ENCODE measurements around the gene TNK2. TPM values are rescaled to one million over a fixed set of nuclear protein-coding genes. Genes with fewer than 3 reads are reported as not detected.
A peak's percentile ranks its signal among the peaks of the same experiment; 100 is the strongest.
"Not testable (repeated sequence)": the region's sequence is repeated elsewhere in the genome, so short reads cannot be mapped to it uniquely, and the experiment has no call there.

The TNK2 gene
- total RNA-seq, 2 experiments from 2014 or later: 43.6 to 92.1 TPM

DNA sequence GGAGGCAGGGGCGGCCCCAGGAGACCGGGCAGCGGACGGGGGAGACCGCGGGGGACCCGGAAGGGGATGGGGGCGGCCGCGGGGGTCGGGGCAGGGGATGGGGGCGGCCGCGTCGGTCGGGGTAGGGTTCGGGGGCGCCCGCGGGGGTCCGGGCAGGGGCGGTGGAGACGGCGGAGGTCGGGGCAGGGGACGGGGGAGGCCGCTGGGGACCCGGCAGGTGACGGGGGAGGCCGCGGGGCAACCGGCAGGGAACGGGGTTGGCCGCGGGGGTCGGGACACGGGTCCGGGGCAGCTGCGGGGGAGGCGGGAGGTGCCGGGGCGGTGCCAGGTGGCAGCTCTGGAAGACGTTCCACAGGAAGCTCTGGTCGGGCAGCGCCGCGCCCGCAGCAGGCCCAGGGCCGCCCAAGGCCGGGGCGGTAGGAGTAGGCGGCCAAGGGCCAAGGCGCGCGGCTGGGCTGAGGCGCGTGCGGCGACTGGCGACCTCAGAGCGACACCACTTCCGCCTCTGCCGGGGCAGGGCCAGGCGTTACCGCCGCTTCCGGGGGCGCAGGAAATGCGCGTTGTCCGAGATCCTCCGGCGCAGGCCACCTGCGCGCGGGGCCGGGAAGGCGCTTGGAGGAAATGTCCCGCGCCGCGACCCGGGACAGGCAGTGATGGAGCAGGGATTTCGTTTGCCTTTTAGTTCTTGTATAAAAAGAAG is 45.9 kb upstream of the TNK2 start:
- CTCF ChIA-PET (ENCODE audit: unreplicated experiment); H3K9me2 ChIP-seq (ENCODE audit: insufficient read depth, low read length); H3K79me2 ChIP-seq (ENCODE audit: insufficient read depth, low read depth, low read length); H3K27ac ChIP-seq (ENCODE audit: low read depth, low read length, poor library complexity, severe bottlenecking); BruUV-seq (replicated peaks); POLR2A ChIA-PET; H3K36me3 ChIP-seq (ENCODE audit: insufficient read depth, low read length); H3K9me3 ChIP-seq (ENCODE audit: low read length); intact Hi-C loops (cut with micrococcal nuclease; ENCODE audit: unreplicated experiment); H3K4me1 ChIP-seq (ENCODE audit: insufficient read depth, low read length, poor library complexity, severe bottlenecking); H4K20me1 ChIP-seq (ENCODE audit: insufficient read depth, low read length): not testable (repeated sequence)
- Histone ChIP-seq H3K4me3 (ENCODE audit: low read depth, low read length, poor library complexity, severe bottlenecking) (peak overlapping the region; percentile 66), H3K4me2 (ENCODE audit: low read length) (peak overlapping the region; percentile 35; the same call in 1 of the 2 replicates), H2AFZ (ENCODE audit: low read length) (0 out of 2 replicates have a peak overlapping the region, but pooled peaks have one; percentile 41)
- DNase-seq (ENCODE audit: low spot score): peak; percentile 86

DNA sequence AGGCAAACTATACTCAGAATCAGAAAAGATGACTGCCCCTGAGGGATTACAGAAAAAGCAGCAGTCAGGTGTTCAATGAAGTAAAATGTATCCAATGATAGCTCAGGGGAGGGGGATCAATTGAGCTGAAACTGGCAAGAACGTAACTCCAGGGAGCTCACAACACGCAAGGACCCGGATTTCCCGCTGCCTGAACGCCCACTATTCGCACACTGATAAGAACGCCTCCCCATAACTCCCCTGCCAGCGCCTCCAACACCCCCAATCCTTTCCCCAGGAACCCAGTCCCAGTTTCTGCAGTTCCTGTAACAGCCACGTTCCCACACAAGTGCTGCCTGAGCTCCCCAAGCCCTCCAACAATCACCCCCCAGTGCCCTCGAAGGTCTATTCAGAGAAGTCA is 44.2 kb upstream of the TNK2 start:
- H2AFZ ChIP-seq (ENCODE audit: low read length); POLR2A ChIA-PET; BruUV-seq (replicated peaks); CTCF ChIA-PET (ENCODE audit: unreplicated experiment); H3K9me3 ChIP-seq (ENCODE audit: low read length); H3K4me2 ChIP-seq (ENCODE audit: low read length); H4K20me1 ChIP-seq (ENCODE audit: insufficient read depth, low read length); H3K27ac ChIP-seq (ENCODE audit: low read depth, low read length, poor library complexity, severe bottlenecking); H3K4me3 ChIP-seq (ENCODE audit: low read depth, low read length, poor library complexity, severe bottlenecking); H3K79me2 ChIP-seq (ENCODE audit: insufficient read depth, low read depth, low read length); DNase-seq (ENCODE audit: low spot score); H3K4me1 ChIP-seq (ENCODE audit: insufficient read depth, low read length, poor library complexity, severe bottlenecking); intact Hi-C loops (cut with micrococcal nuclease; ENCODE audit: unreplicated experiment); H3K36me3 ChIP-seq (ENCODE audit: insufficient read depth, low read length); H3K9me2 ChIP-seq (ENCODE audit: insufficient read depth, low read length): not testable (repeated sequence)

DNA sequence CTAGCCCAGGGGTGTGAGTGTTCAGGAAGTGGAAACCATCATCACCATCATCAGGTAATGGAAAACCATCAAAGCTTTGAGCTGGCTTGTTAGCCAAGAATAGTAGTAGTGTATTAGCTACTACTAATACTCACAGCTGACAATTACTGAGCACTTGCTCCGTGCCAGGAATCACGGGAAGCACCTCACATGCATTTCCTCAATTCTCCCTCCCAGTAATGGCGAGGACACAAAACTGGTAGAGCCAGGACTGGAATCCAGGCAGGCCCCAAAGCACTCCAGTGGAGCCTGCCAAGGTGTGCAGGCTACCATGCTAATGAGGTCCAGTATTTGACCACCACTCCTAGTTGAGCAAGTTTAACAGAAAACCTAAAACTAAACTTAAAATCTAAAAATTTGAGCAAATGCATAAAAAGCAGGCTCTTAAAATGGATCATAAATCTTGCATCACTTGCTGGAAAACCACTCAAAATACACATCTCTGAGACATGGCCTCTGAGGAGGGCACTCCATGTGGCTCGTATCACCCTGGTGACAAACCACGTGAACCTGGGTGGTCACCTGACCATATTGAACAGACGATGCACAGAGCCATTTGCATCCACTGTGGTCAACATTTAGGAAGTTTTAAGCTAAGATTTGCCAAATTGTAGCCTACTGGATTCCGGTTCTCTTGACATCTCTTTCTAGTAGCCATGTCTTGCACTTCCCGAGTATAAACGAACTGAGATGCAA is 43.3 kb upstream of the TNK2 start:
- H3K79me2 ChIP-seq (ENCODE audit: insufficient read depth, low read depth, low read length); H3K27ac ChIP-seq (ENCODE audit: low read depth, low read length, poor library complexity, severe bottlenecking); POLR2A ChIA-PET; H2AFZ ChIP-seq (ENCODE audit: low read length); H3K4me3 ChIP-seq (ENCODE audit: low read depth, low read length, poor library complexity, severe bottlenecking); H3K36me3 ChIP-seq (ENCODE audit: insufficient read depth, low read length); intact Hi-C loops (cut with micrococcal nuclease; ENCODE audit: unreplicated experiment); H3K4me2 ChIP-seq (ENCODE audit: low read length); H3K4me1 ChIP-seq (ENCODE audit: insufficient read depth, low read length, poor library complexity, severe bottlenecking); CTCF ChIA-PET (ENCODE audit: unreplicated experiment); H3K9me3 ChIP-seq (ENCODE audit: low read length); DNase-seq (ENCODE audit: low spot score); H3K9me2 ChIP-seq (ENCODE audit: insufficient read depth, low read length); H4K20me1 ChIP-seq (ENCODE audit: insufficient read depth, low read length); BruUV-seq (replicated peaks): not testable (repeated sequence)

DNA sequence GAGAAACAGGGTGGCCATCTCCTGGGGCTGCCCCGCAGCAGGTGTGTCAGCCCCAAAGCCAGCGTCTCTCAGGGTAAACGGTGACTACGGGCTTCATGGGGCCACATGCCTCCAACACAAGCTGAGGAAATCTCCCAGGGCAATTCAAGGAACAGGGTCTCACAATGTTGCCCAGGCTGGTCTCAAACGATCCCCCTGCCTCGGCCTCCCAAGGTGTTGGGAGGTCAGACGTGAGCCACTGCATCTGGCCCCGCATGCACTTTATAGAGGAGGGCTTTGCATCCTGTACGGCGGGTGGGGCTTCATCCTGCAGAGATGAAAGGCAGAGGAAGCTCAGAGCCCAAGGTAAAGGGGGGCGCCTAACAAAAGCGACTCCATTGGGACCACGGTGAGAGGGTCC is 42.4 kb upstream of the TNK2 start:
- H3K79me2 ChIP-seq (ENCODE audit: insufficient read depth, low read depth, low read length); intact Hi-C loops (cut with micrococcal nuclease; ENCODE audit: unreplicated experiment); H3K9me2 ChIP-seq (ENCODE audit: insufficient read depth, low read length); H3K4me1 ChIP-seq (ENCODE audit: insufficient read depth, low read length, poor library complexity, severe bottlenecking); H3K27ac ChIP-seq (ENCODE audit: low read depth, low read length, poor library complexity, severe bottlenecking); H4K20me1 ChIP-seq (ENCODE audit: insufficient read depth, low read length); H2AFZ ChIP-seq (ENCODE audit: low read length); DNase-seq (ENCODE audit: low spot score); POLR2A ChIA-PET; CTCF ChIA-PET (ENCODE audit: unreplicated experiment); H3K9me3 ChIP-seq (ENCODE audit: low read length); H3K4me3 ChIP-seq (ENCODE audit: low read depth, low read length, poor library complexity, severe bottlenecking); BruUV-seq (replicated peaks); H3K4me2 ChIP-seq (ENCODE audit: low read length); H3K36me3 ChIP-seq (ENCODE audit: insufficient read depth, low read length): not testable (repeated sequence)

DNA sequence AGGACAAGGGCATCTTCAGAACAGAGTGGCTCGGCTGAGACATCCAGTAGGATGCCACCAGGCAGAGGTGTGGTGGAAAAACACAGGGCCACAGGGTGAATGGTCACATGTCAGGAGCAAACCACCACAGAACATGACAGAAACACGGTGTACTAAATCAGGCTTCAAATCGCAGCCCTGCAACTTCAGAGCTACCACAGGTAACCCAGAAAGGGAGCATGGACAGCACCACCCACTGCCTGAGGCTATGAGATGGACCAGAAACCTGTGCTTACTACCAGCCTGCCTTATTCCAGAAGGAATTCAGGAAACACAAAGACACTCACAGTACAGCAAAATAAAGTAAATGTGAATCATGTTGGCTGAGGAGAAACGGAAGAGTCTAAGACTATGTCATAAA is 41.8 kb upstream of the TNK2 start:
- H2AFZ ChIP-seq (ENCODE audit: low read length); H3K27ac ChIP-seq (ENCODE audit: low read depth, low read length, poor library complexity, severe bottlenecking); H3K79me2 ChIP-seq (ENCODE audit: insufficient read depth, low read depth, low read length); H3K9me3 ChIP-seq (ENCODE audit: low read length); DNase-seq (ENCODE audit: low spot score); H3K9me2 ChIP-seq (ENCODE audit: insufficient read depth, low read length); H3K4me3 ChIP-seq (ENCODE audit: low read depth, low read length, poor library complexity, severe bottlenecking); H3K36me3 ChIP-seq (ENCODE audit: insufficient read depth, low read length); H3K4me2 ChIP-seq (ENCODE audit: low read length); BruUV-seq (replicated peaks); POLR2A ChIA-PET; H4K20me1 ChIP-seq (ENCODE audit: insufficient read depth, low read length); CTCF ChIA-PET (ENCODE audit: unreplicated experiment); intact Hi-C loops (cut with micrococcal nuclease; ENCODE audit: unreplicated experiment); H3K4me1 ChIP-seq (ENCODE audit: insufficient read depth, low read length, poor library complexity, severe bottlenecking): not testable (repeated sequence)

DNA sequence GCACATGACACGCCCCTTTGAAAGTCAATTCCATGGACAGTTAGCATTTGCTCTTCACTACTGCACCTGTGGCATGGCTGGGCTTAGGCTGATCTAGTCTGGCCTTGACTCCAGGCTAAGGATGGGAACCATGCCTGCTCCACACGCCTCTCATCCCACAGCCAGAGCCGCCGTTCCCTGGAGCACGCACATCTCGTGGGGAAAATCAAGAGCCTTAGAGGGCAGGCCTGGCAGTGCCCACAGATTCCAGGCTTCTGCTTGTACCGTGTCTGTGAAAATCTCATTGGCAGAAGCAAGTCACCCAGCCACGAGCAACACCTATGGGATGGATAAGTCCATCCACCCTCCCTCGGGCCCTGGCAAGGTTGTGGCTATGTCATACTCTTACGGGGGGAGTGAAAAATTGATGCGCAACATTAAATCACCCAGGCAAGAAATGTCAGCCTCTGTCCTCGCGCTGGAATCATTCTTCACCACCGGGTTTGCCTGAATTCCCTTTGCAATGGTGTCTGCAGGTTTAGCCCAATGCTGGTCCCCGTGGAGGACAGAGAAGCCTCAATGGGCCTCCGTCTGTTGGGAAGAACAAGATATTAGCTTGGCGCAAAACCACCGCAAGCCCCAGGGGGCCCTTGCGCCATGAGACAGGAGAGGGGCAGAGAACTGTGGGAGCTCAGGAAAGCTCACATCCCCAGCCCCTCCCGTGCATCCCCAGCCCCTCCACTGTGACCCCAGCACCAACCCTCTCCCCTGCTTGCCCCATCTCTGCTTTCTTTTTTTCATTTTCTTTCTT is 38.8 kb upstream of the TNK2 start:
- BruUV-seq (replicated peaks); intact Hi-C loops (cut with micrococcal nuclease; ENCODE audit: unreplicated experiment); H4K20me1 ChIP-seq (ENCODE audit: insufficient read depth, low read length); H2AFZ ChIP-seq (ENCODE audit: low read length); POLR2A ChIA-PET; H3K9me2 ChIP-seq (ENCODE audit: insufficient read depth, low read length); H3K9me3 ChIP-seq (ENCODE audit: low read length); H3K4me3 ChIP-seq (ENCODE audit: low read depth, low read length, poor library complexity, severe bottlenecking); H3K4me1 ChIP-seq (ENCODE audit: insufficient read depth, low read length, poor library complexity, severe bottlenecking); DNase-seq (ENCODE audit: low spot score); H3K27ac ChIP-seq (ENCODE audit: low read depth, low read length, poor library complexity, severe bottlenecking); H3K79me2 ChIP-seq (ENCODE audit: insufficient read depth, low read depth, low read length); CTCF ChIA-PET (ENCODE audit: unreplicated experiment); H3K36me3 ChIP-seq (ENCODE audit: insufficient read depth, low read length); H3K4me2 ChIP-seq (ENCODE audit: low read length): not testable (repeated sequence)

Measured in OCI-LY7 (cell line).